SK-N-SH (cell line): ENCODE results near the gene IMPDH1. TPM values are rescaled to one million over a fixed set of nuclear protein-coding genes. Genes with fewer than 3 reads are reported as not detected.

ENCODE experiments used
- CTCF ChIA-PET: fragments of 300-600, 350-600 bp; formaldehyde crosslinking; extraction: SDS; loops from one replicate; lab custom pipeline; 2021; lab: Yijun Ruan, JAX
- POLR2A ChIA-PET: fragments of 350-600 bp; sonication (Branson Sonifier 250); formaldehyde crosslinking; extraction: SDS; loops from one replicate; lab custom pipeline; 2020; ENCODE audit warnings: antibody characterized with exemption, inconsistent platforms; lab: Yijun Ruan, JAX
- DNase-seq: peaks from one replicate; pipeline ENCODE4 v3.0.0; 2012
- H2AFZ ChIP-seq: fragments of 200-600 bp; sonication (generic); 2 replicates; pipeline ENCODE4 v1.8.1; 2016; ENCODE audit warnings: antibody characterized with exemption, mild to moderate bottlenecking, low read depth
- H3F3A ChIP-seq: fragments of 200-600 bp; sonication (generic); replicated peaks from 2 replicates; pipeline ENCODE3; 2016; ENCODE audit warnings: antibody characterized with exemption, mild to moderate bottlenecking; ENCODE audit not compliant: insufficient read depth
- H3K27ac ChIP-seq, 2 experiments: fragments of 200-500 bp in 1 of 2; fragments of 200-600 bp in 1 of 2; sonication (Bioruptor generic) in 1 of 2; sonication (generic), shearing (Covaris generic) in 1 of 2; 2 replicates each; pipeline versions ENCODE4 v1.5.1 to v1.6.1; 2014 to 2016; ENCODE audit warnings: low read depth in 2 of 2, inconsistent platforms in 1 of 2, low read length in 1 of 2, mild to moderate bottlenecking in 1 of 2, mixed read lengths in 1 of 2
- H3K27me3 ChIP-seq: fragments of 200-600 bp; sonication (generic), shearing (Covaris generic); 2 replicates; pipeline ENCODE4 v1.6.1; 2016; ENCODE audit warnings: mixed run types; ENCODE audit not compliant: insufficient read depth
- H3K36me3 ChIP-seq, 2 experiments: fragments of 200-500 bp in 1 of 2; fragments of 200-600 bp in 1 of 2; sonication (Bioruptor generic) in 1 of 2; sonication (generic) in 1 of 2; replicated peaks in 1 of 2; 2 replicates each; pipeline versions ENCODE3 to v1.5.1; 2014 to 2016; ENCODE audit warnings: low read length in 1 of 2, mild to moderate bottlenecking in 1 of 2; ENCODE audit not compliant: insufficient read depth in 2 of 2, control insufficient read depth in 1 of 2
- H3K4me1 ChIP-seq, 2 experiments: fragments of 200-500 bp in 1 of 2; fragments of 200-600 bp in 1 of 2; sonication (Bioruptor generic) in 1 of 2; sonication (generic), shearing (Covaris generic) in 1 of 2; 2 replicates each; pipeline versions ENCODE4 v1.5.1 to v1.6.1; 2014 to 2016; ENCODE audit warnings: low read depth in 1 of 2, low read length in 1 of 2, mixed run types in 1 of 2; ENCODE audit not compliant: insufficient read depth in 2 of 2, control insufficient read depth in 1 of 2
- H3K4me2 ChIP-seq: fragments of 200-600 bp; sonication (generic), shearing (Covaris generic); 2 replicates; pipeline ENCODE4 v1.6.1; 2017; ENCODE audit warnings: mixed run types
- H3K4me3 ChIP-seq, 2 experiments: fragments of 200-500 bp in 1 of 2; fragments of 200-600 bp in 1 of 2; sonication (Bioruptor generic) in 1 of 2; sonication (generic), shearing (Covaris generic) in 1 of 2; 2 replicates each; pipeline versions ENCODE4 v1.5.1 to v1.8.1; 2014 to 2016; ENCODE audit warnings: low read depth in 2 of 2, inconsistent platforms in 1 of 2, low read length in 1 of 2, mild to moderate bottlenecking in 1 of 2, mixed read lengths in 1 of 2, moderate library complexity in 1 of 2
- H3K79me2 ChIP-seq: fragments of 200-600 bp; sonication (generic); 2 replicates; pipeline ENCODE4 v1.8.1; 2017; ENCODE audit warnings: mild to moderate bottlenecking; ENCODE audit not compliant: insufficient read depth
- H3K9ac ChIP-seq: fragments of 200-600 bp; sonication (generic); 2 replicates; pipeline ENCODE4 v1.6.1; 2017; ENCODE audit warnings: mixed run types
- H3K9me2 ChIP-seq: fragments of 200-600 bp; sonication (generic); 2 replicates; pipeline ENCODE4 v1.6.1; 2017; ENCODE audit warnings: mixed run types
- H3K9me3 ChIP-seq: fragments of 200-600 bp; sonication (generic); 2 replicates; pipeline ENCODE4 v1.6.1; 2017; ENCODE audit warnings: mixed run types, mild to moderate bottlenecking, moderate library complexity
- H4K20me1 ChIP-seq: fragments of 200-600 bp; sonication (generic); 2 replicates; pipeline ENCODE4 v1.6.1; 2017; ENCODE audit warnings: mild to moderate bottlenecking, mixed run types; ENCODE audit not compliant: insufficient read depth
- ELF1 ChIP-seq: IDR thresholded peaks from 2 replicates; pipeline ENCODE4 v1.4.0; 2012
- FOSL2 ChIP-seq: IDR thresholded peaks from 2 replicates; pipeline ENCODE4 v1.4.0; 2012; ENCODE audit warnings: low read depth, mild to moderate bottlenecking, moderate library complexity, borderline replicate concordance
- FOXJ3 ChIP-seq: sonication (generic); formaldehyde crosslinking; IDR thresholded peaks from 2 replicates; pipeline ENCODE4 v1.5.1; 2020; ENCODE audit warnings: mild to moderate bottlenecking, missing genetic modification reagents
- FOXM1 ChIP-seq: IDR thresholded peaks from 2 replicates; pipeline ENCODE4 v1.4.0; 2012; ENCODE audit warnings: low read depth, mild to moderate bottlenecking
- GATA2 ChIP-seq: sonication (generic); formaldehyde crosslinking; IDR thresholded peaks from 2 replicates; pipeline ENCODE4 v1.5.0; 2020; ENCODE audit warnings: mild to moderate bottlenecking, missing genetic modification reagents
- IRF3 ChIP-seq: fragments of 150-350 bp; IDR thresholded peaks from 2 replicates; pipeline ENCODE4 v1.6.1; 2016; ENCODE audit warnings: mild to moderate bottlenecking, low read depth, low read length
- MXI1 ChIP-seq: IDR thresholded peaks from 2 replicates; pipeline ENCODE4 v1.6.1; 2012; ENCODE audit warnings: mild to moderate bottlenecking, low read depth, low read length, improper control_type of control experiment
- NFIC ChIP-seq: IDR thresholded peaks from 2 replicates; pipeline ENCODE4 v1.4.0; 2012; ENCODE audit warnings: borderline replicate concordance
- POLR2AphosphoS5 ChIP-seq: IDR thresholded peaks from 2 replicates; pipeline ENCODE4 v1.6.1; 2012; ENCODE audit warnings: low read depth, low read length
- RAD21 ChIP-seq: IDR thresholded peaks from 2 replicates; pipeline ENCODE4 v1.6.1; 2012; ENCODE audit warnings: mild to moderate bottlenecking, low read length
- RCOR1 ChIP-seq: fragments of 150-350 bp; IDR thresholded peaks from 2 replicates; pipeline ENCODE4 v1.6.1; 2017; ENCODE audit warnings: antibody characterized with exemption, low read length
- REST ChIP-seq: IDR thresholded peaks from 2 replicates; pipeline ENCODE4 v1.6.1; 2012; ENCODE audit warnings: mild to moderate bottlenecking, low read depth, low read length, moderate library complexity
- RFX5 ChIP-seq: IDR thresholded peaks from 2 replicates; pipeline ENCODE4 v1.6.1; 2012; ENCODE audit warnings: mild to moderate bottlenecking, improper control_type of control experiment, low read length
- SIN3A ChIP-seq: IDR thresholded peaks from 2 replicates; pipeline ENCODE4 v1.6.1; 2012; ENCODE audit warnings: low read depth, mild to moderate bottlenecking, low read length, moderate library complexity, borderline replicate concordance
- TCF12 ChIP-seq: IDR thresholded peaks from 2 replicates; pipeline ENCODE4 v1.4.0; 2012
- USF1 ChIP-seq: IDR thresholded peaks from 2 replicates; pipeline ENCODE4 v1.4.0; 2012; ENCODE audit warnings: low read depth, borderline replicate concordance
- WGBS: methylation state at CpG from one replicate; pipeline ENCODE4 v1.1.6; 2017; ENCODE audit warnings: low lambda C conversion rate; 5-methylcytosine and 5-hydroxymethylcytosine counted together
- polyA plus RNA-seq, 3 experiments: library from polyadenylated mRNA; depleted of rRNA; stranded (reverse); fragments of >200 nt; gene quantifications; 2 replicates each; pipeline ENCODE4 v1.2.3, GENCODE V29; 2012
- TF ChIP-seq, protein P1 (sequence below): fragments of 200-600 bp; sonication (generic); IDR thresholded peaks from 2 replicates; pipeline ENCODE4 v1.6.1; 2017; ENCODE audit warnings: antibody characterized with exemption, mild to moderate bottlenecking, moderate library complexity
- TF ChIP-seq, protein P2 (sequence below): IDR thresholded peaks from 2 replicates; pipeline ENCODE4 v1.4.0; 2012; ENCODE audit warnings: low read depth, borderline replicate concordance

Gene IMPDH1
- polyA plus RNA-seq, 1 of the 3 experiments (the other 2 are of a cell fraction): 80.4 TPM

- TF ChIP-seq FOXM1: no peak
- no peak for TF ChIP-seq FOSL2
- no peak for TF ChIP-seq MXI1
- TF ChIP-seq, all 33 proteins: peak for 0
- Histone ChIP-seq H3K4me3 (no peak overlapping the region), H3K4me1 (peaks cover 6 to 28% of the 10 kb centered on the region in 2 experiments; a peak in 2 of 4 replicates), H3K9ac (no peak overlapping the region), H3K79me2 (no peaks in the 10 kb centered on the region), H3K27ac (no peak overlapping the region), H3F3A (peaks cover 10% of the 10 kb centered on the region), H3K27me3 (no peaks in the 10 kb centered on the region), H3K9me3 (no peaks in the 10 kb centered on the region), H3K4me2 (no peak overlapping the region), H4K20me1 (no peaks in the 10 kb centered on the region), H3K36me3 (no peaks in the 10 kb centered on the region), H3K9me2 (no peaks in the 10 kb centered on the region), H2AFZ (no peak overlapping the region)
- POLR2A ChIA-PET: no interaction called here
- CTCF ChIA-PET: interaction anchor here (1.0 to 8.9 kb wide), 4 partner anchors 10 to 103 kb away, joined by 3 to 187 read pairs (median 24); no protein-coding TSS in a partner anchor
- no peak for DNase-seq
- 74% methylated on average over 4 of the region's 4 CpGs for WGBS
Measured at GRCh38 chr7:128450409-128450808, 40.6 kb upstream of the IMPDH1 start.

DNA sequence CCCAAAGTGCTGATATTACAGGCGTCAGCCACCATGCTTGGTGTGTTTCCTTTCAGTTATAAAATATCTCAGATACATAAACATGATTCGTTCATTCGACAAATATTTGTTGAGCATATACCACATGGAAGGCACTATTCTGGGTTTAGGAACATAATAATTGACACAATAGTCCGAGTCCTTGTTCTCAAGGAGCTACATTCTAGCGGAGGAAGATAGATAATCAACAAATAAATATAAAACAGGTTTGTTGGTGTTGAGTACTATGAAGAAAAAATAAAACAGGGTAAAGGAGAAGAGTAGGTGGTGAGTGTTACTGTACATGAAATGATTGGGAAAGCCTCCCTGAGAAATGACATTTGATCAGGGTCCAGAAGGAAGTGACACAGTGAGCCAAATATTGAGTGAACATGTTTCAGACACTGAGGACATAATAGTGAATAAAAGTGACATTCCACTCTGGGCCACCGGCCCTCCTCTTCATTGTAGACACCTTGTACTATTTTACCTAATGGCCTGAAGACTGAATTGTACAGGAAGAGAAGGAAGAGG is 39.0 kb upstream of the IMPDH1 start:
- Histone ChIP-seq H3K79me2 (no peaks in the 10 kb centered on the region), H3K36me3 (no peaks in the 10 kb centered on the region), H3K9me3 (no peaks in the 10 kb centered on the region), H3K4me1 (peaks cover 0 to 20% of the 10 kb centered on the region in 2 experiments; a peak in 1 of 4 replicates), H3K27ac (no peak overlapping the region), H3K4me2 (no peak overlapping the region), H3K9ac (no peak overlapping the region), H3K27me3 (no peaks in the 10 kb centered on the region), H3F3A (peaks cover 3% of the 10 kb centered on the region), H2AFZ (no peak overlapping the region), H3K9me2 (no peaks in the 10 kb centered on the region), H4K20me1 (no peaks in the 10 kb centered on the region), H3K4me3 (no peak overlapping the region)
- CTCF ChIA-PET: interaction anchor here (0.8 to 5.7 kb wide), 8 partner anchors 12 to 434 kb away, joined by 3 to 38 read pairs (median 4); no protein-coding TSS in a partner anchor
- TF ChIP-seq POLR2AphosphoS5 (no peak), TCF12 (no peak), RCOR1 (no peak), FOXM1 (no peak), FOXJ3 (no peak), RFX5 (no peak), IRF3 (no peak), ELF1 (no peak), USF1 (no peak), NFIC (no peak), SIN3A (no peak), GATA2 (CRISPR knock-in tag) (no peak), RAD21 (no peak), REST (no peak)
- TF ChIP-seq, protein P1, sequence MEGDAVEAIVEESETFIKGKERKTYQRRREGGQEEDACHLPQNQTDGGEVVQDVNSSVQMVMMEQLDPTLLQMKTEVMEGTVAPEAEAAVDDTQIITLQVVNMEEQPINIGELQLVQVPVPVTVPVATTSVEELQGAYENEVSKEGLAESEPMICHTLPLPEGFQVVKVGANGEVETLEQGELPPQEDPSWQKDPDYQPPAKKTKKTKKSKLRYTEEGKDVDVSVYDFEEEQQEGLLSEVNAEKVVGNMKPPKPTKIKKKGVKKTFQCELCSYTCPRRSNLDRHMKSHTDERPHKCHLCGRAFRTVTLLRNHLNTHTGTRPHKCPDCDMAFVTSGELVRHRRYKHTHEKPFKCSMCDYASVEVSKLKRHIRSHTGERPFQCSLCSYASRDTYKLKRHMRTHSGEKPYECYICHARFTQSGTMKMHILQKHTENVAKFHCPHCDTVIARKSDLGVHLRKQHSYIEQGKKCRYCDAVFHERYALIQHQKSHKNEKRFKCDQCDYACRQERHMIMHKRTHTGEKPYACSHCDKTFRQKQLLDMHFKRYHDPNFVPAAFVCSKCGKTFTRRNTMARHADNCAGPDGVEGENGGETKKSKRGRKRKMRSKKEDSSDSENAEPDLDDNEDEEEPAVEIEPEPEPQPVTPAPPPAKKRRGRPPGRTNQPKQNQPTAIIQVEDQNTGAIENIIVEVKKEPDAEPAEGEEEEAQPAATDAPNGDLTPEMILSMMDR: no peak
- TF ChIP-seq, protein P2, sequence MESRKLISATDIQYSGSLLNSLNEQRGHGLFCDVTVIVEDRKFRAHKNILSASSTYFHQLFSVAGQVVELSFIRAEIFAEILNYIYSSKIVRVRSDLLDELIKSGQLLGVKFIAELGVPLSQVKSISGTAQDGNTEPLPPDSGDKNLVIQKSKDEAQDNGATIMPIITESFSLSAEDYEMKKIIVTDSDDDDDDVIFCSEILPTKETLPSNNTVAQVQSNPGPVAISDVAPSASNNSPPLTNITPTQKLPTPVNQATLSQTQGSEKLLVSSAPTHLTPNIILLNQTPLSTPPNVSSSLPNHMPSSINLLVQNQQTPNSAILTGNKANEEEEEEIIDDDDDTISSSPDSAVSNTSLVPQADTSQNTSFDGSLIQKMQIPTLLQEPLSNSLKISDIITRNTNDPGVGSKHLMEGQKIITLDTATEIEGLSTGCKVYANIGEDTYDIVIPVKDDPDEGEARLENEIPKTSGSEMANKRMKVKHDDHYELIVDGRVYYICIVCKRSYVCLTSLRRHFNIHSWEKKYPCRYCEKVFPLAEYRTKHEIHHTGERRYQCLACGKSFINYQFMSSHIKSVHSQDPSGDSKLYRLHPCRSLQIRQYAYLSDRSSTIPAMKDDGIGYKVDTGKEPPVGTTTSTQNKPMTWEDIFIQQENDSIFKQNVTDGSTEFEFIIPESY: no peak
- POLR2A ChIA-PET: no interaction called here
- WGBS: 89% methylated on average over 6 of the region's 6 CpGs
- DNase-seq: no peak
